22Rv1 (cell line): ENCODE data around the gene SEMA3E.

ENCODE experiments used
- ZFX ChIP-seq: fragments of 450-650 bp; IDR thresholded peaks from 2 replicates; pipeline ENCODE4 v1.6.1; 2017; ENCODE audit warnings: antibody characterized with exemption, borderline replicate concordance
- TF ChIP-seq, protein P1 (sequence below): fragments of 450-650 bp; IDR thresholded peaks from 2 replicates; pipeline ENCODE4 v1.5.1; 2017; ENCODE audit warnings: mild to moderate bottlenecking

DNA sequence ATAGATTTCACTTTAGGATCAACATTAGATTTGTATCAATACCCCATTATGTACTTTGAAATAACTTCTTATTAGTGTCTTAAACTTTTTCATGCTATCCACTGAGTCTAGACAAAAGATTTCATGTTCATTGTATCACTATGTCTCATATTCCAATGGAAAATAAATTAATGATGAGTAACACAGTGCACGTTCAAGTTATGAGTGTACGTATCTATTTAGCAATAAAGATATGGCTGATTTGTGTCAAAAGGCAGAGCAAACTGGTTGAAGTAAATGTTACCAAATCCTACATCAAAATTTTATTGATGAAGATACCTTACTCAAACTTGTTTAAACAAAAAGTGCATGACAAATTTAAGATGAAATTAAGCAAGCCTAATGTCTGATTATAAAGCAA, 102.4 kb downstream of the SEMA3E start:
- TF ChIP-seq, protein P1, sequence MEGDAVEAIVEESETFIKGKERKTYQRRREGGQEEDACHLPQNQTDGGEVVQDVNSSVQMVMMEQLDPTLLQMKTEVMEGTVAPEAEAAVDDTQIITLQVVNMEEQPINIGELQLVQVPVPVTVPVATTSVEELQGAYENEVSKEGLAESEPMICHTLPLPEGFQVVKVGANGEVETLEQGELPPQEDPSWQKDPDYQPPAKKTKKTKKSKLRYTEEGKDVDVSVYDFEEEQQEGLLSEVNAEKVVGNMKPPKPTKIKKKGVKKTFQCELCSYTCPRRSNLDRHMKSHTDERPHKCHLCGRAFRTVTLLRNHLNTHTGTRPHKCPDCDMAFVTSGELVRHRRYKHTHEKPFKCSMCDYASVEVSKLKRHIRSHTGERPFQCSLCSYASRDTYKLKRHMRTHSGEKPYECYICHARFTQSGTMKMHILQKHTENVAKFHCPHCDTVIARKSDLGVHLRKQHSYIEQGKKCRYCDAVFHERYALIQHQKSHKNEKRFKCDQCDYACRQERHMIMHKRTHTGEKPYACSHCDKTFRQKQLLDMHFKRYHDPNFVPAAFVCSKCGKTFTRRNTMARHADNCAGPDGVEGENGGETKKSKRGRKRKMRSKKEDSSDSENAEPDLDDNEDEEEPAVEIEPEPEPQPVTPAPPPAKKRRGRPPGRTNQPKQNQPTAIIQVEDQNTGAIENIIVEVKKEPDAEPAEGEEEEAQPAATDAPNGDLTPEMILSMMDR: no peak
- TF ChIP-seq ZFX: no peak
